AG10803 (cell line): Measurements from ENCODE around the gene ATP5F1D.

Experiments used
- DNase-seq: peaks from one replicate; pipeline ENCODE4 v3.0.0; 2010; ENCODE audit warnings: low read depth
- H3K4me3 ChIP-seq: 2 replicates; pipeline ENCODE4 v1.5.1; 2011; ENCODE audit warnings: mild to moderate bottlenecking, low read length, control low read depth
- CTCF ChIP-seq: conservative IDR thresholded peaks from 2 replicates; pipeline ENCODE4 v1.5.1; 2011; ENCODE audit warnings: mild to moderate bottlenecking, low read length, control low read depth, inconsistent platforms

ATP5F1D gene

GRCh38 chr19:1281569-1282287, 40.2 kb downstream of the ATP5F1D start:
- TF ChIP-seq CTCF = no peak
- DNase-seq = no peak
- H3K4me3 ChIP-seq = no peak overlapping the region

GRCh38 chr19:1282588-1283206, 41.1 kb downstream of the ATP5F1D start:
- H3K4me3 ChIP-seq = no peak overlapping the region
- DNase-seq = no peak
- no peak for TF ChIP-seq CTCF

- no peak overlapping the region for H3K4me3 ChIP-seq
- no peak for TF ChIP-seq CTCF
- no peak for DNase-seq
Measured at GRCh38 chr19:1283207-1283916, 41.8 kb downstream of the ATP5F1D start.

- no peak for DNase-seq
- TF ChIP-seq CTCF = no peak
- no peak overlapping the region for H3K4me3 ChIP-seq
Measured at GRCh38 chr19:1283917-1284292, 42.4 kb downstream of the ATP5F1D start.

- H3K4me3 ChIP-seq = no peak overlapping the region
- no peak for DNase-seq
- TF ChIP-seq CTCF = no peak
Measured at GRCh38 chr19:1284293-1284978, 42.9 kb downstream of the ATP5F1D start.

GRCh38 chr19:1284979-1285736, 43.6 kb downstream of the ATP5F1D start:
- no peak for TF ChIP-seq CTCF
- no peak for DNase-seq
- H3K4me3 ChIP-seq = no peak overlapping the region
